ENCODE measurements around the gene DET1.

Gene DET1

GRCh38 chr15:88518903-88519302, 27.6 kb downstream of the DET1 start:
- H3K4me1 ChIP-seq (ENCODE audit: insufficient read depth, insufficient read length) = no peaks in the 10 kb centered on the region
- no peak overlapping the region for H3K9ac ChIP-seq (ENCODE audit: insufficient read length, low read depth)
- TF ChIP-seq YY1 (IDR thresholded peaks at IDR 0.05; ENCODE audit: insufficient read depth, insufficient read length) (no peak), SUZ12 (IDR thresholded peaks at IDR 0.05; ENCODE audit: extremely low read depth, insufficient read depth, insufficient read length) (no peak), ZNF274 (IDR thresholded peaks at IDR 0.05; ENCODE audit: low read depth, low read length) (no peak)
- peaks cover 18% of the 10 kb centered on the region; the same call in 1 of the 2 replicates for H3K9me3 ChIP-seq (ENCODE audit: insufficient read depth, low read length)
- no peak overlapping the region for H3K4me3 ChIP-seq (ENCODE audit: insufficient read length, low read depth)
- H3K36me3 ChIP-seq (ENCODE audit: insufficient read depth, insufficient read length, low read length) = peaks cover 10% of the 10 kb centered on the region
- DNase-seq (ENCODE audit: low read depth, low spot score) = no peak
- H3K27me3 ChIP-seq (ENCODE audit: insufficient read depth, insufficient read length) = no peaks in the 10 kb centered on the region

DNA sequence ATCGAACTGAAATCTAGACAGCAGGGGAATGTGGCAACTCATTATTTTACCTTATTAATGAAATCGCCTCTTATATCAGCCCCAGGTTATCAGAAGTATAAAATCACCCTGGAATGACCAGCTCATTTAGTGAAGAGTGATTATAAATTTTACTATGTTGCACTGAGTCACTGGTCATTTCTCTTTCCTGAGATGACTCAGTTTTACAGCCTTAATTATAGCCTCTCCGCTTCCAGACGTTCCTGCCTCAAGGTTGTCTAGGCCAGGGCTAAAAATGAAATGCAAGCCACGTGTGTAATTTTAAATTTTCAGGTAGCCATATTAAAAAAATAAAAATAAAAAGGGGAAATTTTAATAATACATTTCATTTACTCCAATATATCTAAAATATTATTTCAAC, 33.3 kb downstream of the DET1 start:
- no peak for DNase-seq (ENCODE audit: low read depth, low spot score)
- Histone ChIP-seq H3K27me3 (ENCODE audit: insufficient read depth, insufficient read length) (no peaks in the 10 kb centered on the region), H3K4me1 (ENCODE audit: insufficient read depth, insufficient read length) (no peaks in the 10 kb centered on the region), H3K36me3 (ENCODE audit: insufficient read depth, insufficient read length, low read length) (peaks cover 33% of the 10 kb centered on the region), H3K4me3 (ENCODE audit: insufficient read length, low read depth) (no peak overlapping the region), H3K9me3 (ENCODE audit: insufficient read depth, low read length) (peaks cover 7% of the 10 kb centered on the region; the same call in 1 of the 2 replicates), H3K9ac (ENCODE audit: insufficient read length, low read depth) (no peak overlapping the region)
- no peak for TF ChIP-seq SUZ12 (IDR thresholded peaks at IDR 0.05; ENCODE audit: extremely low read depth, insufficient read depth, insufficient read length)
- no peak for TF ChIP-seq ZNF274 (IDR thresholded peaks at IDR 0.05; ENCODE audit: low read depth, low read length)
- TF ChIP-seq YY1 (IDR thresholded peaks at IDR 0.05; ENCODE audit: insufficient read depth, insufficient read length) = no peak

DNA sequence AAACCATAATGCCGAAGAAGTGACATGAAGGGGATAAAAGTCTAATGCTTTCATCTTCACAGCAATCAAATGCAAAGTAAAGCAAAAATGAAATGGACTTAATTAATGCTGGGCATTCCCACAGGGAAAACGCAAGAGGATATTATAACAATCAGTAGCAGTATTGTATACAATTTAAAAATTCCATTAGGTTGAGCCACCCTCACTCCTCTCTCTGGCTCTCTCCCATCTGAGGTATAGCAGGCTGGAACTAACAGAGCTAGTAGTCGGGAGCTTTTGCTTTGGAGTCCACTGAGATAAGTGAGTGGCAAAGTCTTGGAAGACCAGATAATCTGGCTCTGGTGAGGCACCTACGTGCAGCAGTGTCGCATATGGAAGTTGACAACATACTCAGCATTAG, 33.9 kb downstream of the DET1 start:
- Histone ChIP-seq H3K9me3 (ENCODE audit: insufficient read depth, low read length) (peaks cover 7% of the 10 kb centered on the region; the same call in 1 of the 2 replicates), H3K4me3 (ENCODE audit: insufficient read length, low read depth) (no peak overlapping the region), H3K36me3 (ENCODE audit: insufficient read depth, insufficient read length, low read length) (peaks cover 35% of the 10 kb centered on the region), H3K4me1 (ENCODE audit: insufficient read depth, insufficient read length) (no peaks in the 10 kb centered on the region), H3K27me3 (ENCODE audit: insufficient read depth, insufficient read length) (no peaks in the 10 kb centered on the region), H3K9ac (ENCODE audit: insufficient read length, low read depth) (no peak overlapping the region)
- no peak for TF ChIP-seq ZNF274 (IDR thresholded peaks at IDR 0.05; ENCODE audit: low read depth, low read length)
- no peak for TF ChIP-seq SUZ12 (IDR thresholded peaks at IDR 0.05; ENCODE audit: extremely low read depth, insufficient read depth, insufficient read length)
- TF ChIP-seq YY1 (IDR thresholded peaks at IDR 0.05; ENCODE audit: insufficient read depth, insufficient read length) = no peak
- DNase-seq (ENCODE audit: low read depth, low spot score) = no peak

- Histone ChIP-seq H3K9ac (ENCODE audit: insufficient read length, low read depth) (no peak overlapping the region), H3K9me3 (ENCODE audit: insufficient read depth, low read length) (peaks cover 7% of the 10 kb centered on the region; the same call in 1 of the 2 replicates), H3K4me1 (ENCODE audit: insufficient read depth, insufficient read length) (no peaks in the 10 kb centered on the region), H3K27me3 (ENCODE audit: insufficient read depth, insufficient read length) (no peaks in the 10 kb centered on the region), H3K4me3 (ENCODE audit: insufficient read length, low read depth) (no peak overlapping the region), H3K36me3 (ENCODE audit: insufficient read depth, insufficient read length, low read length) (peaks cover 35% of the 10 kb centered on the region)
- no peak for DNase-seq (ENCODE audit: low read depth, low spot score)
- TF ChIP-seq SUZ12 (IDR thresholded peaks at IDR 0.05; ENCODE audit: extremely low read depth, insufficient read depth, insufficient read length) (no peak), ZNF274 (IDR thresholded peaks at IDR 0.05; ENCODE audit: low read depth, low read length) (no peak), YY1 (IDR thresholded peaks at IDR 0.05; ENCODE audit: insufficient read depth, insufficient read length) (no peak)
These were observed 34.4 kb downstream of the DET1 start for GRCh38 chr15:88512078-88512477.

DNA sequence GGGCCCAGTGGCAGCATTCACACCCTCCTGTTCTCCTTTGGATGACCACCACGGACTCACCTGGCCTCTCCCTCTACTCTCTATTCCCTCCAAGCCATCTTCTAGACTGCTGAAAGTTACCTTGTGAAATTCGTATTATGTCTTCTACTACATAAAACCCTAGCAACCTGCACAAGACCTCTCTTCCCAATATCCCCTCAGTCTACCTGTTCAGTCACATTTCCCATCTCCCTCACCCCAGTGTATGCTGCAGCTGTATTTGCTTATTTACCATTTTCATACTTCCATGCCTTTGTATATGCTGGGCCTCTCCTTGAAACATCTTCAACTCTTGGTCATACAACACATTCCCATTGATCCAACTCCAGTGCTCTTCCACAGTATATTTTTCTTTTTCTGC, 35.3 kb downstream of the DET1 start:
- Histone ChIP-seq H3K9me3 (ENCODE audit: insufficient read depth, low read length) (no peaks in the 10 kb centered on the region), H3K36me3 (ENCODE audit: insufficient read depth, insufficient read length, low read length) (peaks cover 29% of the 10 kb centered on the region), H3K4me3 (ENCODE audit: insufficient read length, low read depth) (no peak overlapping the region), H3K4me1 (ENCODE audit: insufficient read depth, insufficient read length) (no peaks in the 10 kb centered on the region), H3K27me3 (ENCODE audit: insufficient read depth, insufficient read length) (no peaks in the 10 kb centered on the region), H3K9ac (ENCODE audit: insufficient read length, low read depth) (no peak overlapping the region)
- DNase-seq (ENCODE audit: low read depth, low spot score) = no peak
- TF ChIP-seq ZNF274 (IDR thresholded peaks at IDR 0.05; ENCODE audit: low read depth, low read length) (no peak), YY1 (IDR thresholded peaks at IDR 0.05; ENCODE audit: insufficient read depth, insufficient read length) (no peak), SUZ12 (IDR thresholded peaks at IDR 0.05; ENCODE audit: extremely low read depth, insufficient read depth, insufficient read length) (no peak)

- Histone ChIP-seq H3K4me1 (ENCODE audit: insufficient read depth, insufficient read length) (no peaks in the 10 kb centered on the region), H3K9me3 (ENCODE audit: insufficient read depth, low read length) (no peaks in the 10 kb centered on the region), H3K27me3 (ENCODE audit: insufficient read depth, insufficient read length) (peaks cover 3% of the 10 kb centered on the region), H3K9ac (ENCODE audit: insufficient read length, low read depth) (no peak overlapping the region), H3K4me3 (ENCODE audit: insufficient read length, low read depth) (no peak overlapping the region), H3K36me3 (ENCODE audit: insufficient read depth, insufficient read length, low read length) (peaks cover 25% of the 10 kb centered on the region)
- TF ChIP-seq YY1 (IDR thresholded peaks at IDR 0.05; ENCODE audit: insufficient read depth, insufficient read length) (no peak), SUZ12 (IDR thresholded peaks at IDR 0.05; ENCODE audit: extremely low read depth, insufficient read depth, insufficient read length) (no peak), ZNF274 (IDR thresholded peaks at IDR 0.05; ENCODE audit: low read depth, low read length) (no peak)
- no peak for DNase-seq (ENCODE audit: low read depth, low spot score)
These were observed 36.5 kb downstream of the DET1 start for GRCh38 chr15:88509964-88510363.

GRCh38 chr15:88509321-88509720, 37.2 kb downstream of the DET1 start:
- no peaks in the 10 kb centered on the region for H3K9me3 ChIP-seq (ENCODE audit: insufficient read depth, low read length)
- H3K9ac ChIP-seq (ENCODE audit: insufficient read length, low read depth) = no peak overlapping the region
- peaks cover 25% of the 10 kb centered on the region for H3K36me3 ChIP-seq (ENCODE audit: insufficient read depth, insufficient read length, low read length)
- DNase-seq (ENCODE audit: low read depth, low spot score) = no peak
- no peak overlapping the region for H3K4me3 ChIP-seq (ENCODE audit: insufficient read length, low read depth)
- TF ChIP-seq ZNF274 (IDR thresholded peaks at IDR 0.05; ENCODE audit: low read depth, low read length) (no peak), YY1 (IDR thresholded peaks at IDR 0.05; ENCODE audit: insufficient read depth, insufficient read length) (no peak), SUZ12 (IDR thresholded peaks at IDR 0.05; ENCODE audit: extremely low read depth, insufficient read depth, insufficient read length) (no peak)
- H3K27me3 ChIP-seq (ENCODE audit: insufficient read depth, insufficient read length) = peaks cover 3% of the 10 kb centered on the region
- H3K4me1 ChIP-seq (ENCODE audit: insufficient read depth, insufficient read length) = no peaks in the 10 kb centered on the region

Measured in NT2/D1 (cell line).